ENCODE results near the gene DGCR2. TPM values are rescaled to one million over a fixed set of nuclear protein-coding genes. Genes with fewer than 3 reads are reported as not detected.
"Not testable (repeated sequence)": the region's sequence is repeated elsewhere in the genome, so short reads cannot be mapped to it uniquely, and the experiment has no call there.

Gene DGCR2
- total and polyA plus RNA-seq, 2 donors (not counting 1 experiment from before 2014, with no cell fraction given) = 34.3 to 39.5 TPM

- no peaks in the 10 kb centered on the region for H3K9me3 ChIP-seq (ENCODE audit: control insufficient read depth, insufficient read depth, low read depth, low read length)
- no peak for DNase-seq (ENCODE audit: low read depth in 2 of 2)
- peaks cover 16% of the 10 kb centered on the region for H3K27me3 ChIP-seq (ENCODE audit: control insufficient read depth, insufficient read depth, low read length)
- no peaks in the 10 kb centered on the region for H3K4me1 ChIP-seq (ENCODE audit: control insufficient read depth, extremely low read depth, insufficient read depth, low read length)
- H3K27ac ChIP-seq (ENCODE audit: insufficient read depth, low read length) = no peak overlapping the region
- no peak for TF ChIP-seq EZH2 (IDR thresholded peaks at IDR 0.05; ENCODE audit: low read length, missing control alignments)
- no peak for TF ChIP-seq CTCF (conservative IDR thresholded peaks at IDR 0.05 in 1 of 2, IDR thresholded peaks at IDR 0.05 in 1 of 2; ENCODE audit: low read depth in 1 of 2, low read length in 2 of 2)
- H3K36me3 ChIP-seq (ENCODE audit: control insufficient read depth, insufficient read depth, low read length) = no peaks in the 10 kb centered on the region
- no peak overlapping the region for H3K4me2 ChIP-seq (ENCODE audit: extremely low read depth, insufficient read depth, low read length)
- no peaks in the 10 kb centered on the region for H3K79me2 ChIP-seq (ENCODE audit: control insufficient read depth, insufficient read depth, low read length)
- H4K20me1 ChIP-seq (ENCODE audit: control insufficient read depth, extremely low read depth, insufficient read depth, low read length) = no peaks in the 10 kb centered on the region
- H3K9ac ChIP-seq (ENCODE audit: insufficient read depth, low read length) = no peak overlapping the region
- H2AFZ ChIP-seq (ENCODE audit: low read length) = no peak overlapping the region
- no peak overlapping the region for H3K4me3 ChIP-seq (replicated peaks in 1 of 4; ENCODE audit: control extremely low read depth in 1 of 4, insufficient read depth in 1 of 4, low read depth in 3 of 4, low read length in 4 of 4)
Measured at GRCh38 chr22:19164425-19164824, 42.2 kb upstream of the DGCR2 start.

- H3K27ac ChIP-seq (ENCODE audit: insufficient read depth, low read length); H2AFZ ChIP-seq (ENCODE audit: low read length); H4K20me1 ChIP-seq (ENCODE audit: control insufficient read depth, extremely low read depth, insufficient read depth, low read length); H3K4me1 ChIP-seq (ENCODE audit: control insufficient read depth, extremely low read depth, insufficient read depth, low read length); H3K79me2 ChIP-seq (ENCODE audit: control insufficient read depth, insufficient read depth, low read length); H3K27me3 ChIP-seq (ENCODE audit: control insufficient read depth, insufficient read depth, low read length); H3K4me2 ChIP-seq (ENCODE audit: extremely low read depth, insufficient read depth, low read length); H3K9ac ChIP-seq (ENCODE audit: insufficient read depth, low read length); H3K9me3 ChIP-seq (ENCODE audit: control insufficient read depth, insufficient read depth, low read depth, low read length); H3K36me3 ChIP-seq (ENCODE audit: control insufficient read depth, insufficient read depth, low read length); H3K4me3 ChIP-seq (replicated peaks in 1 of 4; ENCODE audit: control extremely low read depth in 1 of 4, insufficient read depth in 1 of 4, low read depth in 3 of 4, low read length in 4 of 4); DNase-seq (ENCODE audit: low read depth in 2 of 2): not testable (repeated sequence)
Measured at GRCh38 chr22:19158649-19159048, 36.4 kb upstream of the DGCR2 start.

GRCh38 chr22:19156109-19156508 is 33.9 kb upstream of the DGCR2 start:
- DNase-seq (ENCODE audit: low read depth in 2 of 2); H3K79me2 ChIP-seq (ENCODE audit: control insufficient read depth, insufficient read depth, low read length); H3K4me2 ChIP-seq (ENCODE audit: extremely low read depth, insufficient read depth, low read length); H3K9ac ChIP-seq (ENCODE audit: insufficient read depth, low read length); H3K36me3 ChIP-seq (ENCODE audit: control insufficient read depth, insufficient read depth, low read length); H3K9me3 ChIP-seq (ENCODE audit: control insufficient read depth, insufficient read depth, low read depth, low read length); H3K4me1 ChIP-seq (ENCODE audit: control insufficient read depth, extremely low read depth, insufficient read depth, low read length); H3K27ac ChIP-seq (ENCODE audit: insufficient read depth, low read length); H3K4me3 ChIP-seq (replicated peaks in 1 of 4; ENCODE audit: control extremely low read depth in 1 of 4, insufficient read depth in 1 of 4, low read depth in 3 of 4, low read length in 4 of 4); H2AFZ ChIP-seq (ENCODE audit: low read length); H4K20me1 ChIP-seq (ENCODE audit: control insufficient read depth, extremely low read depth, insufficient read depth, low read length): not testable (repeated sequence)
- H3K27me3 ChIP-seq (ENCODE audit: control insufficient read depth, insufficient read depth, low read length) = peaks cover 15% of the 10 kb centered on the region

- no peaks in the 10 kb centered on the region for H3K79me2 ChIP-seq (ENCODE audit: control insufficient read depth, insufficient read depth, low read length)
- no peak for DNase-seq (ENCODE audit: low read depth in 2 of 2)
- no peaks in the 10 kb centered on the region for H3K4me1 ChIP-seq (ENCODE audit: control insufficient read depth, extremely low read depth, insufficient read depth, low read length)
- H3K4me2 ChIP-seq (ENCODE audit: extremely low read depth, insufficient read depth, low read length) = no peak overlapping the region
- no peaks in the 10 kb centered on the region for H3K9me3 ChIP-seq (ENCODE audit: control insufficient read depth, insufficient read depth, low read depth, low read length)
- no peak overlapping the region for H3K4me3 ChIP-seq (replicated peaks in 1 of 4; ENCODE audit: control extremely low read depth in 1 of 4, insufficient read depth in 1 of 4, low read depth in 3 of 4, low read length in 4 of 4)
- peaks cover 33% of the 10 kb centered on the region for H3K27me3 ChIP-seq (ENCODE audit: control insufficient read depth, insufficient read depth, low read length)
- H3K9ac ChIP-seq (ENCODE audit: insufficient read depth, low read length) = no peak overlapping the region
- H3K36me3 ChIP-seq (ENCODE audit: control insufficient read depth, insufficient read depth, low read length) = no peaks in the 10 kb centered on the region
- no peaks in the 10 kb centered on the region for H4K20me1 ChIP-seq (ENCODE audit: control insufficient read depth, extremely low read depth, insufficient read depth, low read length)
- no peak overlapping the region for H2AFZ ChIP-seq (ENCODE audit: low read length)
- H3K27ac ChIP-seq (ENCODE audit: insufficient read depth, low read length) = no peak overlapping the region
- TF ChIP-seq CTCF (conservative IDR thresholded peaks at IDR 0.05 in 1 of 2, IDR thresholded peaks at IDR 0.05 in 1 of 2; ENCODE audit: low read depth in 1 of 2, low read length in 2 of 2) (no peak), EZH2 (IDR thresholded peaks at IDR 0.05; ENCODE audit: low read length, missing control alignments) (no peak)
Measured at GRCh38 chr22:19152942-19153883, 31.0 kb upstream of the DGCR2 start.
